ENCODE measurements around the gene ELFN2. TPM values are rescaled to one million over a fixed set of nuclear protein-coding genes. Genes with fewer than 3 reads are reported as not detected.

ELFN2 gene
- total RNA-seq, 2 experiments from 2014 or later: 0.19 to 0.25 TPM

GRCh38 chr22:37425800-37426705 lies 1.2 kb downstream of the ELFN2 start:
- CTCF ChIA-PET: interaction anchor here (0.6 to 1.3 kb wide), 3 partner anchors 45 to 111 kb away, joined by 4 read pairs; no protein-coding TSS in a partner anchor
- ATAC-seq (no peak), DNase-seq (no peak)
- no peaks in the 10 kb centered on the region for H3K9me3 Mint-ChIP-seq (ENCODE audit: low read depth)
- no peak overlapping the region for H3K27ac Mint-ChIP-seq
- H3K4me1 Mint-ChIP-seq: no peaks in the 10 kb centered on the region
- intact Hi-C loops (cut with DNase I, micrococcal nuclease): loop anchor here (5.0 kb wide), 2 partner anchors 94 to 159 kb away; no protein-coding TSS in a partner anchor
- no peaks in the 10 kb centered on the region for H3K36me3 Mint-ChIP-seq (ENCODE audit: low read depth)
- POLR2A ChIA-PET: no interaction called here
- peaks cover 48% of the 10 kb centered on the region for H3K27me3 Mint-ChIP-seq
- H3K4me3 Mint-ChIP-seq: no peak overlapping the region

GRCh38 chr22:37425369-37425768 lies 1.9 kb downstream of the ELFN2 start:
- intact Hi-C loops (cut with DNase I, micrococcal nuclease): loop anchor here (5.0 kb wide), 2 partner anchors 93 to 158 kb away; no protein-coding TSS in a partner anchor
- DNase-seq: no peak
- peaks cover 49% of the 10 kb centered on the region for H3K27me3 Mint-ChIP-seq
- peaks cover 3% of the 10 kb centered on the region for H3K4me1 Mint-ChIP-seq
- ChIA-PET CTCF (interaction anchor here (0.6 to 1.3 kb wide), 2 partner anchors 109 to 110 kb away, joined by 4 read pairs; no protein-coding TSS in a partner anchor), POLR2A (no interaction called here)
- no peak overlapping the region for H3K27ac Mint-ChIP-seq
- H3K4me3 Mint-ChIP-seq: no peak overlapping the region
- H3K36me3 Mint-ChIP-seq (ENCODE audit: low read depth): no peaks in the 10 kb centered on the region
- no peaks in the 10 kb centered on the region for H3K9me3 Mint-ChIP-seq (ENCODE audit: low read depth)
- ATAC-seq: no peak

GRCh38 chr22:37423283-37423682 lies 4.0 kb downstream of the ELFN2 start:
- POLR2A ChIA-PET: no interaction called here
- peaks cover 55% of the 10 kb centered on the region for H3K27me3 Mint-ChIP-seq
- intact Hi-C loops (cut with DNase I, micrococcal nuclease): no loop called here

GRCh38 chr22:37421468-37421877 lies 5.8 kb downstream of the ELFN2 start:
- Mint-ChIP-seq H3K36me3 (ENCODE audit: low read depth) (no peaks in the 10 kb centered on the region), H3K27me3 (peaks cover 54% of the 10 kb centered on the region), H3K4me3 (no peak overlapping the region), H3K4me1 (peaks cover 22% of the 10 kb centered on the region), H3K9me3 (ENCODE audit: low read depth) (no peaks in the 10 kb centered on the region), H3K27ac (no peak overlapping the region)
- CTCF ChIA-PET: interaction anchor here (0.9 to 1.1 kb wide), 2 partner anchors 37 to 146 kb away, joined by 3 read pairs; no protein-coding TSS in a partner anchor
- POLR2A ChIA-PET: no interaction called here
- ATAC-seq: no peak
- DNase-seq: no peak
- intact Hi-C loops (cut with DNase I, micrococcal nuclease): no loop called here

More at GRCh38 chr22:37423283-37423682, 4.0 kb downstream of the ELFN2 start:
- ATAC-seq (no peak), DNase-seq (no peak)
- Mint-ChIP-seq H3K4me3 (no peak overlapping the region), H3K9me3 (ENCODE audit: low read depth) (no peaks in the 10 kb centered on the region), H3K4me1 (peaks cover 14% of the 10 kb centered on the region), H3K27ac (no peak overlapping the region), H3K36me3 (ENCODE audit: low read depth) (no peaks in the 10 kb centered on the region)
- CTCF ChIA-PET: no interaction called here

- Mint-ChIP-seq H3K4me1 (peaks cover 26% of the 10 kb centered on the region), H3K27me3 (peaks cover 52% of the 10 kb centered on the region), H3K9me3 (ENCODE audit: low read depth) (no peaks in the 10 kb centered on the region), H3K36me3 (ENCODE audit: low read depth) (no peaks in the 10 kb centered on the region), H3K27ac (no peak overlapping the region), H3K4me3 (peak overlapping the region; percentile 35)
- intact Hi-C loops (cut with DNase I, micrococcal nuclease): no loop called here
- ATAC-seq: no peak
- CTCF ChIA-PET: interaction anchor here (0.9 kb wide), 1 partner anchor 146 kb away, joined by 3 read pairs; no protein-coding TSS in a partner anchor
- POLR2A ChIA-PET: no interaction called here
- no peak for DNase-seq
These were observed 6.4 kb downstream of the ELFN2 start for GRCh38 chr22:37420686-37421467.

GRCh38 chr22:37419969-37420685 lies 7.2 kb downstream of the ELFN2 start:
- H3K27ac Mint-ChIP-seq: no peak overlapping the region
- H3K27me3 Mint-ChIP-seq: peaks cover 45% of the 10 kb centered on the region
- peaks cover 26% of the 10 kb centered on the region for H3K4me1 Mint-ChIP-seq
- POLR2A ChIA-PET: no interaction called here
- H3K4me3 Mint-ChIP-seq: peak overlapping the region; percentile 55
- DNase-seq (peak; percentile 57), ATAC-seq (peak; percentile 60)
- H3K36me3 Mint-ChIP-seq (ENCODE audit: low read depth): no peaks in the 10 kb centered on the region
- intact Hi-C loops (cut with DNase I, micrococcal nuclease): no loop called here
- CTCF ChIA-PET: no interaction called here
- H3K9me3 Mint-ChIP-seq (ENCODE audit: low read depth): no peaks in the 10 kb centered on the region

GRCh38 chr22:37419370-37419968 lies 7.8 kb downstream of the ELFN2 start:
- ChIA-PET POLR2A (no interaction called here), CTCF (no interaction called here)
- no peak for ATAC-seq
- intact Hi-C loops (cut with DNase I, micrococcal nuclease): no loop called here
- DNase-seq: peak; percentile 25
- Mint-ChIP-seq H3K4me3 (peak overlapping the region; percentile 55), H3K27me3 (peaks cover 46% of the 10 kb centered on the region), H3K9me3 (ENCODE audit: low read depth) (no peaks in the 10 kb centered on the region), H3K36me3 (ENCODE audit: low read depth) (no peaks in the 10 kb centered on the region), H3K27ac (no peak overlapping the region), H3K4me1 (peaks cover 26% of the 10 kb centered on the region)

GRCh38 chr22:37418627-37419369 lies 8.5 kb downstream of the ELFN2 start:
- ChIA-PET POLR2A (no interaction called here), CTCF (interaction anchor here (1.1 kb wide), 1 partner anchor 159 kb away, joined by 3 read pairs; no protein-coding TSS in a partner anchor)
- H3K9me3 Mint-ChIP-seq (ENCODE audit: low read depth): no peaks in the 10 kb centered on the region
- peaks cover 26% of the 10 kb centered on the region for H3K4me1 Mint-ChIP-seq
- peak overlapping the region; percentile 55 for H3K4me3 Mint-ChIP-seq
- no peaks in the 10 kb centered on the region for H3K36me3 Mint-ChIP-seq (ENCODE audit: low read depth)
- H3K27me3 Mint-ChIP-seq: peaks cover 47% of the 10 kb centered on the region
- intact Hi-C loops (cut with DNase I, micrococcal nuclease): no loop called here
- no peak overlapping the region for H3K27ac Mint-ChIP-seq
- DNase-seq: no peak
- ATAC-seq: no peak

GRCh38 chr22:37417677-37418348 lies 9.5 kb downstream of the ELFN2 start:
- Mint-ChIP-seq H3K27ac (no peak overlapping the region), H3K4me1 (peaks cover 26% of the 10 kb centered on the region)

GRCh38 chr22:37417264-37417663 lies 10.0 kb downstream of the ELFN2 start:
- intact Hi-C loops (cut with DNase I, micrococcal nuclease): no loop called here
- Mint-ChIP-seq H3K36me3 (ENCODE audit: low read depth) (no peaks in the 10 kb centered on the region), H3K9me3 (ENCODE audit: low read depth) (no peaks in the 10 kb centered on the region), H3K4me3 (no peak overlapping the region), H3K27ac (no peak overlapping the region), H3K27me3 (peaks cover 47% of the 10 kb centered on the region), H3K4me1 (peaks cover 26% of the 10 kb centered on the region)
- ATAC-seq: no peak
- no peak for DNase-seq
- ChIA-PET CTCF (interaction anchor here (0.7 kb wide), 1 partner anchor 22 kb away, joined by 3 read pairs; no protein-coding TSS in a partner anchor), POLR2A (no interaction called here)

More at GRCh38 chr22:37417677-37418348, 9.5 kb downstream of the ELFN2 start:
- ATAC-seq: no peak
- Mint-ChIP-seq H3K4me3 (no peak overlapping the region), H3K36me3 (ENCODE audit: low read depth) (no peaks in the 10 kb centered on the region), H3K9me3 (ENCODE audit: low read depth) (no peaks in the 10 kb centered on the region), H3K27me3 (peaks cover 47% of the 10 kb centered on the region)
- intact Hi-C loops (cut with DNase I, micrococcal nuclease): no loop called here
- DNase-seq: no peak
- ChIA-PET POLR2A (no interaction called here), CTCF (interaction anchor here (0.7 to 1.1 kb wide), 2 partner anchors 21 to 158 kb away, joined by 3 read pairs; no protein-coding TSS in a partner anchor)
